ENCODE results near the gene CTDNEP1.

DNA sequence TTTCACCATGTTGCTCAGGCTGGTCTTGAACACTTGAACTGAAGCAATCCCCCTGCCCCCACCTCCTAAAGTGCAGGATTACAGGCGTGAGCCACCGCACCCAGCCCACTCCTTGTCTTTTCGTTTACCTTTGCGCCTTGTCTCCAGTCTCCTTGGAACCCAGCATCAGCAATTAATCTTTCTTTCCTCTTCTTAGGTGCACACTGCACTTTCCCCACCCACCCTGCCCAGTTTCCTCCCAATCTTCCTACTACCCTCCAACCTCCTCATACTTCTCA lies 12.2 kb upstream of the CTDNEP1 start:
- TF ChIP-seq, protein P1, sequence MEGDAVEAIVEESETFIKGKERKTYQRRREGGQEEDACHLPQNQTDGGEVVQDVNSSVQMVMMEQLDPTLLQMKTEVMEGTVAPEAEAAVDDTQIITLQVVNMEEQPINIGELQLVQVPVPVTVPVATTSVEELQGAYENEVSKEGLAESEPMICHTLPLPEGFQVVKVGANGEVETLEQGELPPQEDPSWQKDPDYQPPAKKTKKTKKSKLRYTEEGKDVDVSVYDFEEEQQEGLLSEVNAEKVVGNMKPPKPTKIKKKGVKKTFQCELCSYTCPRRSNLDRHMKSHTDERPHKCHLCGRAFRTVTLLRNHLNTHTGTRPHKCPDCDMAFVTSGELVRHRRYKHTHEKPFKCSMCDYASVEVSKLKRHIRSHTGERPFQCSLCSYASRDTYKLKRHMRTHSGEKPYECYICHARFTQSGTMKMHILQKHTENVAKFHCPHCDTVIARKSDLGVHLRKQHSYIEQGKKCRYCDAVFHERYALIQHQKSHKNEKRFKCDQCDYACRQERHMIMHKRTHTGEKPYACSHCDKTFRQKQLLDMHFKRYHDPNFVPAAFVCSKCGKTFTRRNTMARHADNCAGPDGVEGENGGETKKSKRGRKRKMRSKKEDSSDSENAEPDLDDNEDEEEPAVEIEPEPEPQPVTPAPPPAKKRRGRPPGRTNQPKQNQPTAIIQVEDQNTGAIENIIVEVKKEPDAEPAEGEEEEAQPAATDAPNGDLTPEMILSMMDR (IDR thresholded peaks at IDR 0.05), result no peak
- no peak for TF ChIP-seq EP300 (IDR thresholded peaks at IDR 0.05)
